Activated CD8-positive, alpha-beta T cell treated with anti-CD3 and anti-CD28 coated beads, Interleukin-2, amount 10 ng/mL, durations not matched to agents 7 days and 5 days (primary cell): ENCODE measurements around the gene OTUD7B. TPM values are rescaled to one million over a fixed set of nuclear protein-coding genes. Genes with fewer than 3 reads are reported as not detected.
"Not testable (repeated sequence)": the region's sequence is repeated elsewhere in the genome, so short reads cannot be mapped to it uniquely, and the experiment has no call there.

Source experiments
- ATAC-seq: fragments of 150-1000 bp; cut with Tn5 transposase; one replicate; pipeline ENCODE4 v1.10.0; 2021; ENCODE audit warnings: moderate library complexity
- CTCF ChIA-PET: fragments of 350-600 bp; sonication (Branson Sonifier 250); formaldehyde crosslinking; loops from one replicate; lab custom pipeline; 2021; ENCODE audit warnings: antibody characterized with exemption; lab: Charles Lee
- POLR2A ChIA-PET: fragments of 350-600 bp; sonication (Branson Sonifier 250); formaldehyde crosslinking; loops from one replicate; lab custom pipeline; 2021; ENCODE audit warnings: antibody characterized with exemption; lab: Charles Lee
- DNase-seq: peaks from one replicate; pipeline ENCODE4 v3.0.0-alpha.2; 2020
- H3K27ac Mint-ChIP-seq: one replicate; pipeline ENCODE4 v1.8.0; 2021; ENCODE audit warnings: mild to moderate bottlenecking, mixed read lengths
- H3K27me3 Mint-ChIP-seq: one replicate; pipeline ENCODE4 v1.8.0; 2021; ENCODE audit warnings: low read depth, mixed read lengths
- H3K36me3 Mint-ChIP-seq: one replicate; pipeline ENCODE4 v1.8.0; 2021; ENCODE audit warnings: low read depth, mixed read lengths
- H3K4me1 Mint-ChIP-seq: one replicate; pipeline ENCODE4 v1.8.0; 2021; ENCODE audit warnings: low read depth, mixed read lengths
- H3K4me3 Mint-ChIP-seq: one replicate; pipeline ENCODE4 v1.8.0; 2021; ENCODE audit warnings: mild to moderate bottlenecking, mixed read lengths
- H3K9me3 Mint-ChIP-seq: one replicate; pipeline ENCODE4 v1.8.0; 2022; ENCODE audit warnings: mixed read lengths; ENCODE audit not compliant: insufficient read depth
- total RNA-seq, 2 experiments: library from RNA; stranded (reverse); gene quantifications; one replicate each; pipeline ENCODE4 v1.2.3, GENCODE V29; 2021

OTUD7B gene
- total RNA-seq = 10 to 100 TPM; 10.3 to 12.1 TPM

GRCh38 chr1:150010393-150011115 lies at the start of gene OTUD7B:
Gene OTUD7B, minus strand, starts transcription at chr1:150010726. Its CDS starts 33,216 bp downstream, at chr1:149977510.
- ATAC-seq (peak; percentile 84), DNase-seq (peak; percentile 81)
- Mint-ChIP-seq H3K4me1 (peaks cover 35% of the 10 kb centered on the region), H3K27me3 (no peaks in the 10 kb centered on the region), H3K27ac (peak within 1 kb of the TSS; percentile 94), H3K4me3 (peak within 1 kb of the TSS; percentile 97), H3K36me3 (peaks cover 6% of the 10 kb centered on the region), H3K9me3 (no peaks in the 10 kb centered on the region)
- POLR2A ChIA-PET = interaction anchor here (0.7 to 2.6 kb wide), 6 partner anchors 13 to 124 kb away, joined by 3 to 31 read pairs (median 3); a partner anchor contains a TSS
- CTCF ChIA-PET = interaction anchor here (1.0 to 3.0 kb wide), 13 partner anchors 9 to 176 kb away, joined by 3 to 14 read pairs (median 3); a partner anchor contains a TSS

DNA sequence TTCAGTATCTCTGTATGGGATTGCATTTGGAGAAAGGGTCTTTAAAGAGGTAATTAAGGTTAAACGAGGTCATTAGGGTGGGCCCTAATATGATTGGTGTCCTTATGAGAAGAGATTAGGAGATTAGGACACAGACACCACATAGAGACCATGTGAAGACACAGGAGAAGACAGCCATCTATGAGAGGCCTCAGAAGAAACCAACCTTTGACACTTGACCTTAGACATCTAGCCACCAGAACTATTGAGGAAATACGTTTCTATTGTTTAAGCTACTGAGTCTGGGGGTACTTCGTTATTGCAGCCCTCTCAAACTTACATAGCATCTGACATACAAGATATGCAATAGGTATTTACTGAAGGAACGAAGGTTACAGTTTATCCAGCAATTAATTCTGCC lies 49.7 kb upstream of the OTUD7B start:
- H3K4me1 Mint-ChIP-seq = peaks cover 2% of the 10 kb centered on the region
- no peaks in the 10 kb centered on the region for H3K9me3 Mint-ChIP-seq
- no peak overlapping the region for H3K27ac Mint-ChIP-seq
- no peaks in the 10 kb centered on the region for H3K36me3 Mint-ChIP-seq
- ChIA-PET CTCF (interaction anchor here (1.2 kb wide), 1 partner anchor 127 kb away, joined by 5 read pairs; no protein-coding TSS in a partner anchor), POLR2A (no interaction called here)
- no peak overlapping the region for H3K4me3 Mint-ChIP-seq
- ATAC-seq = no peak
- H3K27me3 Mint-ChIP-seq = peaks cover 4% of the 10 kb centered on the region
- DNase-seq = no peak

DNA sequence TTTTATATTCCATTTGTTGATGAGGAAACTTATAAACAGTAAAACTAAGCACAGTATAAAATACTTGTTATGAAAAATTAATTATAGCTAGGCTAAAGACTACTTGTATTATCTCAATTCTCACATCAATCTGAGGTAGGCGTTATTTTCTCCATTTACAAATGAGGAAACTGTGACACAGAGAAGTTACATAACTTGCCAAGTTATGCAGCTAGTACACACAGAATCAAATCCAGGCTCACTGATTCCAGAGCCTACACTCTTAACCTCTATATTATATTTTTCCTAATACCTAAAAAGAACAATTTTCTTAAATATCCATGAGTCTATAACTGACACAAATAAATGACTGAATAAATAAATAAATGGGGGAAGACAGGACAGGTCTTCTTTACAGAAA lies 45.9 kb upstream of the OTUD7B start:
- CTCF ChIA-PET = interaction anchor here (0.7 to 2.7 kb wide), 2 partner anchors 94 to 113 kb away, joined by 3 to 12 read pairs; no protein-coding TSS in a partner anchor
- POLR2A ChIA-PET = no interaction called here
- DNase-seq (no peak), ATAC-seq (no peak)
- Mint-ChIP-seq H3K9me3 (no peaks in the 10 kb centered on the region), H3K27me3 (peaks cover 11% of the 10 kb centered on the region), H3K4me3 (no peak overlapping the region), H3K36me3 (no peaks in the 10 kb centered on the region), H3K27ac (no peak overlapping the region), H3K4me1 (peaks cover 3% of the 10 kb centered on the region)

DNA sequence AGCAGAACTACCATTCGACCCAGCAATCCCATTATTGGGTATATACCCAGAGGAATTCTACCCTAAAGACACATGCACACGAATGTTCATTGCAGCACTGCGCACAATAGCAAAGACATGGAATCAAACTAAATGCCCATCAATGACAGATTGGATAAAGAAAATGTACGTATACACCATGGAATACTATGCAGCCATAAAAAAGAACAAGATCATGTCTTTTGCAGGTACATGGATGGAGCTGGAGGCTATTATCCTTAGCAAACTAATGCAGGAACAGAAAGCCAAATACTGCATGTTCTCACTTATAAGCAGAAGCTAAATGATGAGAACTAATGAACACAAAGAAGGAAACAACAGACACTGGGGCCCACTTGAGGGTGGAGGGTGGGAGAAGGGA lies 45.0 kb upstream of the OTUD7B start:
- ATAC-seq, H3K9me3 Mint-ChIP-seq, POLR2A ChIA-PET, H3K36me3 Mint-ChIP-seq, H3K27ac Mint-ChIP-seq, DNase-seq, H3K4me3 Mint-ChIP-seq, H3K4me1 Mint-ChIP-seq: not testable (repeated sequence)
- CTCF ChIA-PET = interaction anchor here (0.7 to 2.7 kb wide), 3 partner anchors 94 to 143 kb away, joined by 3 to 12 read pairs (median 3); no protein-coding TSS in a partner anchor
- peaks cover 11% of the 10 kb centered on the region for H3K27me3 Mint-ChIP-seq

DNA sequence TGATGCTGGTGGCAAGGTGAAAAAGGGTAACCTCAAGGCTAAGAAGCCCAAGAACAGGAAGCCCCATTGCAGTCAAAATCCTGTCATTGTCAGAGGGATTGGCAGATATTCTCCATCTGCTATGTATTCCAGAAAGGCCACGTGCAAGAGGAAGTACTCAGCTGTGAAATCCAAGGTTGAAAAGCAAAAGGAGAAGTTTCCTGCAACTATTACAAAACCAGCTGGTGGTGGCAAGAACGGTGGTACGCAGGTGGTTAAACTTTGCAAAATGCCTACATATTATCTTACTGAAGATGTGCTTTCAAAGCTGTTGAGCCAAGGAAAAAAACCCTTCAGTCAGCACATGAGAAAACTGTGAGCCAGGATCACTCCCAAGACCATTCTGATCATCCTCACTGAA lies 43.4 kb upstream of the OTUD7B start:
- Mint-ChIP-seq H3K27me3 (peaks cover 11% of the 10 kb centered on the region), H3K4me1 (peaks cover 6% of the 10 kb centered on the region), H3K36me3 (no peaks in the 10 kb centered on the region), H3K4me3 (no peak overlapping the region), H3K9me3 (no peaks in the 10 kb centered on the region), H3K27ac (no peak overlapping the region)
- CTCF ChIA-PET = interaction anchor here (0.7 to 1.2 kb wide), 3 partner anchors 11 to 165 kb away, joined by 3 to 5 read pairs (median 4); no protein-coding TSS in a partner anchor
- POLR2A ChIA-PET = interaction anchor here (1.7 to 2.2 kb wide), 2 partner anchors 10 to 166 kb away, joined by 3 to 11 read pairs; a partner anchor contains a TSS
- no peak for ATAC-seq
- DNase-seq = no peak

GRCh38 chr1:150051905-150052412 lies 41.4 kb upstream of the OTUD7B start:
- not testable (repeated sequence) for H3K4me3 Mint-ChIP-seq, DNase-seq, H3K4me1 Mint-ChIP-seq, H3K9me3 Mint-ChIP-seq, ATAC-seq, H3K36me3 Mint-ChIP-seq, H3K27ac Mint-ChIP-seq
- POLR2A ChIA-PET = interaction anchor here (2.8 kb wide), 1 partner anchor 164 kb away, joined by 20 read pairs; a partner anchor contains a TSS
- CTCF ChIA-PET = interaction anchor here (0.8 to 2.8 kb wide), 5 partner anchors 15 to 164 kb away, joined by 3 to 30 read pairs (median 5); partner anchors contain the start of gene OTUD7B
- H3K27me3 Mint-ChIP-seq = peaks cover 11% of the 10 kb centered on the region

DNA sequence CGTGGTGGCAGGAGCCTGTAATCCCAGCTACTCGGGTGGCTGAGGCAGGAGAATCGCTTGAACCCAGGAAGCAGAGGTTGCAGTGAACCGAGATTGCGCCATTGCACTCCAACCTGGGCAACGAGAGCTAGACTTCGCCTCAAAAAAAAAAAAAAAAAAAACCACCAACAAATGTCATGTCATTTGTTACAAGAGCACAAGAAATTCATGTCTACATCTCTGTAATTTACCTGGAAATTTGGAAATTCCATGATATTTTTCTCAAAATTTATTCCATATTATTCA lies 40.5 kb upstream of the OTUD7B start:
- no peaks in the 10 kb centered on the region for H3K36me3 Mint-ChIP-seq
- no peak overlapping the region for H3K27ac Mint-ChIP-seq
- ATAC-seq = no peak
- H3K4me1 Mint-ChIP-seq = peaks cover 6% of the 10 kb centered on the region
- no peak for DNase-seq
- H3K4me3 Mint-ChIP-seq = no peak overlapping the region
- ChIA-PET POLR2A (interaction anchor here (1.0 to 2.8 kb wide), 4 partner anchors 42 to 164 kb away, joined by 3 to 20 read pairs (median 4); a partner anchor contains a TSS), CTCF (interaction anchor here (1.0 to 2.8 kb wide), 8 partner anchors 14 to 686 kb away, joined by 3 to 30 read pairs (median 5); partner anchors contain the start of gene OTUD7B)
- peaks cover 11% of the 10 kb centered on the region for H3K27me3 Mint-ChIP-seq
- H3K9me3 Mint-ChIP-seq = no peaks in the 10 kb centered on the region

- POLR2A ChIA-PET = interaction anchor here (1.0 to 2.8 kb wide), 2 partner anchors 88 to 162 kb away, joined by 3 to 20 read pairs; a partner anchor contains a TSS
- peaks cover 7% of the 10 kb centered on the region for H3K27me3 Mint-ChIP-seq
These were observed 39.4 kb upstream of the OTUD7B start for GRCh38 chr1:150049926-150050325.

GRCh38 chr1:150034336-150034735 lies 23.8 kb upstream of the OTUD7B start:
- DNase-seq = no peak
- Mint-ChIP-seq H3K27me3 (peaks cover 10% of the 10 kb centered on the region), H3K27ac (no peak overlapping the region), H3K9me3 (no peaks in the 10 kb centered on the region), H3K4me3 (no peak overlapping the region), H3K36me3 (no peaks in the 10 kb centered on the region), H3K4me1 (no peaks in the 10 kb centered on the region)
- CTCF ChIA-PET = interaction anchor here (0.9 to 1.0 kb wide), 2 partner anchors 17 to 37 kb away, joined by 3 read pairs; no protein-coding TSS in a partner anchor
- no peak for ATAC-seq
- POLR2A ChIA-PET = no interaction called here

More at GRCh38 chr1:150049926-150050325, 39.4 kb upstream of the OTUD7B start:
- H3K4me3 Mint-ChIP-seq = no peak overlapping the region
- ATAC-seq = no peak
- H3K9me3 Mint-ChIP-seq = no peaks in the 10 kb centered on the region
- DNase-seq = no peak
- H3K36me3 Mint-ChIP-seq = no peaks in the 10 kb centered on the region
- H3K4me1 Mint-ChIP-seq = peaks cover 6% of the 10 kb centered on the region
- H3K27ac Mint-ChIP-seq = no peak overlapping the region
- CTCF ChIA-PET = interaction anchor here (0.6 to 2.8 kb wide), 9 partner anchors 23 to 164 kb away, joined by 3 to 30 read pairs (median 3); a partner anchor contains a TSS

- DNase-seq (no peak), ATAC-seq (no peak)
- no peaks in the 10 kb centered on the region for H3K4me1 Mint-ChIP-seq
- no peaks in the 10 kb centered on the region for H3K36me3 Mint-ChIP-seq
- peaks cover 23% of the 10 kb centered on the region for H3K27me3 Mint-ChIP-seq
- ChIA-PET POLR2A (no interaction called here), CTCF (no interaction called here)
- no peak overlapping the region for H3K4me3 Mint-ChIP-seq
- H3K27ac Mint-ChIP-seq = no peak overlapping the region
- no peaks in the 10 kb centered on the region for H3K9me3 Mint-ChIP-seq
These were observed 17.8 kb upstream of the OTUD7B start for GRCh38 chr1:150028322-150028721.

- Mint-ChIP-seq H3K4me1 (no peaks in the 10 kb centered on the region), H3K4me3 (no peak overlapping the region), H3K27ac (no peak overlapping the region), H3K9me3 (no peaks in the 10 kb centered on the region), H3K36me3 (no peaks in the 10 kb centered on the region), H3K27me3 (peaks cover 15% of the 10 kb centered on the region)
- no peak for ATAC-seq
- no peak for DNase-seq
- ChIA-PET CTCF (interaction anchor here (0.8 kb wide), 1 partner anchor 62 kb away, joined by 3 read pairs; no protein-coding TSS in a partner anchor), POLR2A (interaction anchor here (0.6 kb wide), 1 partner anchor 136 kb away, joined by 3 read pairs; a partner anchor contains a TSS)
These were observed 13.6 kb upstream of the OTUD7B start for GRCh38 chr1:150024156-150024555.
